Left forelimb (tissue), 1 donor: ENCODE measurements around the gene MRE11.
"Not testable (repeated sequence)": the region's sequence is repeated elsewhere in the genome, so short reads cannot be mapped to it uniquely, and the experiment has no call there.

Source experiments
- DNase-seq: peaks from one replicate; pipeline ENCODE4 v3.0.0-alpha.2; 2018; ENCODE audit warnings: low spot score

Gene MRE11

GRCh38 chr11:94424011-94424410 is 69.6 kb downstream of the MRE11 start:
- DNase-seq, result no peak

- no peak for DNase-seq
These were observed 70.1 kb downstream of the MRE11 start for GRCh38 chr11:94423507-94423906.

GRCh38 chr11:94418123-94418765 is 75.4 kb downstream of the MRE11 start:
- no peak for DNase-seq

GRCh38 chr11:94417386-94417987 is 76.2 kb downstream of the MRE11 start:
- no peak for DNase-seq

- no peak for DNase-seq
These were observed 88.4 kb downstream of the MRE11 start for GRCh38 chr11:94405062-94405833.

- DNase-seq, result no peak
These were observed 91.3 kb downstream of the MRE11 start for GRCh38 chr11:94402355-94402754.

- DNase-seq, result no peak
These were observed 91.8 kb downstream of the MRE11 start for GRCh38 chr11:94401773-94402265.

GRCh38 chr11:94400839-94401772 is 92.5 kb downstream of the MRE11 start, which contains the start of gene GPR83:
Gene GPR83 (minus strand): TSS chr11:94401419. CDS start chr11:94401247, 172 bp downstream.
- no peak for DNase-seq

GRCh38 chr11:94400457-94400838 is 93.2 kb downstream of the MRE11 start:
- DNase-seq, result no peak

GRCh38 chr11:94400050-94400449 is 93.6 kb downstream of the MRE11 start:
- no peak for DNase-seq

- DNase-seq, result no peak
These were observed 95.5 kb downstream of the MRE11 start for GRCh38 chr11:94398101-94398500.

- no peak for DNase-seq
These were observed 97.4 kb downstream of the MRE11 start for GRCh38 chr11:94396282-94396681.

- DNase-seq, result not testable (repeated sequence)
These were observed 101.7 kb downstream of the MRE11 start for GRCh38 chr11:94391937-94392336.

GRCh38 chr11:94379613-94380012 is 114.0 kb downstream of the MRE11 start:
- no peak for DNase-seq

- no peak for DNase-seq
These were observed 116.8 kb downstream of the MRE11 start for GRCh38 chr11:94376841-94377240.

GRCh38 chr11:94370576-94370975 is 123.1 kb downstream of the MRE11 start:
- DNase-seq, result not testable (repeated sequence)
